Gastrocnemius medialis (tissue), 4 donors: Measurements from ENCODE around the gene PTPRN2.
"Not testable (repeated sequence)": the region's sequence is repeated elsewhere in the genome, so short reads cannot be mapped to it uniquely, and the experiment has no call there.

Source experiments
- CTCF ChIP-seq, 5 experiments: fragments of 450-650 bp in 3 of 5; fragments of 200-600 bp in 2 of 5; sonication (generic) in 2 of 5; IDR thresholded peaks in 4 of 5; conservative IDR thresholded peaks in 1 of 5; 1 replicate in 4 of 5; 2 replicates in 1 of 5; pipeline ENCODE4 v1.5.1; 2016 to 2019; ENCODE audit warnings: antibody characterized with exemption in 5 of 5, mild to moderate bottlenecking in 3 of 5, moderate library complexity in 3 of 5
- POLR2A ChIP-seq, 2 donors: fragments of 450-650 bp; IDR thresholded peaks; one replicate each; pipeline ENCODE4 v1.6.1; 2017; ENCODE audit warnings: antibody characterized with exemption in 2 of 2, mild to moderate bottlenecking in 2 of 2, moderate library complexity in 2 of 2

DNA sequence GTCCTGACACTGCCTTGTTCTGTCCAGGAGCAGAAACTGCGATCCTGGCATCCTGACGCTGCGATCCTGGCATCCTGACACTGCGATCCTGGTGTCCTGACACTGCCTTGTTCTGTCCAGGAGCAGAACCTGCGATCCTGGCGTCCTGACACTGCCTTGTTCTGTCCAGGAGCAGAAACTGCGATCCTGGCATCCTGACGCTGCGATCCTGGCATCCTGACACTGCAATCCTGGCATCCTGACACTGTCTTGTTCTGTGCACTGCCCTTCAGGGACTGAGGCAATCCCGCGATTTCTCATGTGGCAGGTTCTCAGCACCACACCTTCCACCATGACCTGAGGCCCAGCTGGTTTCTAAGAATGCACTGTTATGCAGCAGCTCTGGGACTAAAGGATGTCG lies 541.4 kb downstream of the PTPRN2 start:
- not testable (repeated sequence) for TF ChIP-seq CTCF (IDR thresholded peaks at IDR 0.05 in 4 of 5, conservative IDR thresholded peaks at IDR 0.05 in 1 of 5); POLR2A (IDR thresholded peaks at IDR 0.05)
